Hematopoietic multipotent progenitor cell treated with erythropoietin and hydrocortisone succinate and interleukin-3 and kit ligand, for 8 days (in vitro differentiated cells): ENCODE measurements around the gene MYCBPAP.

Experiments
- DNase-seq: peaks from one replicate; pipeline ENCODE4 v3.0.0-alpha.2; 2015

Gene MYCBPAP

GRCh38 chr17:50491505-50491904, 16.7 kb upstream of the MYCBPAP start:
- DNase-seq = no peak

- DNase-seq = no peak
Measured at GRCh38 chr17:50492214-50492613, 16.0 kb upstream of the MYCBPAP start.

- no peak for DNase-seq
Measured at GRCh38 chr17:50493744-50494143, 14.5 kb upstream of the MYCBPAP start.

- no peak for DNase-seq
Measured at GRCh38 chr17:50495217-50495823, 12.9 kb upstream of the MYCBPAP start.

- no peak for DNase-seq
Measured at GRCh38 chr17:50495918-50496317, 12.3 kb upstream of the MYCBPAP start.

GRCh38 chr17:50498021-50498874, 10.0 kb upstream of the MYCBPAP start:
- DNase-seq = no peak

- DNase-seq = no peak
Measured at GRCh38 chr17:50499270-50499669, 9.0 kb upstream of the MYCBPAP start.

GRCh38 chr17:50499721-50500120, 8.5 kb upstream of the MYCBPAP start:
- no peak for DNase-seq

GRCh38 chr17:50501054-50501453, 7.2 kb upstream of the MYCBPAP start:
- peak; percentile 62 for DNase-seq

- no peak for DNase-seq
Measured at GRCh38 chr17:50502301-50502990, 5.8 kb upstream of the MYCBPAP start.

- DNase-seq = no peak
Measured at GRCh38 chr17:50505591-50506130, 2.6 kb upstream of the MYCBPAP start.

- DNase-seq = no peak
Measured at GRCh38 chr17:50506298-50506697, 1.9 kb upstream of the MYCBPAP start.

- no peak for DNase-seq
Measured at GRCh38 chr17:50508573-50509460, 578 bp downstream of the MYCBPAP start.

GRCh38 chr17:50511058-50511457, 2.8 kb downstream of the MYCBPAP start:
- DNase-seq = no peak

- DNase-seq = no peak
Measured at GRCh38 chr17:50513495-50513894, 5.3 kb downstream of the MYCBPAP start.

GRCh38 chr17:50514388-50514787, 6.1 kb downstream of the MYCBPAP start:
- no peak for DNase-seq

GRCh38 chr17:50514936-50515702, 6.9 kb downstream of the MYCBPAP start:
- DNase-seq = no peak

GRCh38 chr17:50517011-50517410, 8.8 kb downstream of the MYCBPAP start:
- no peak for DNase-seq

- no peak for DNase-seq
Measured at GRCh38 chr17:50517504-50518383, 9.5 kb downstream of the MYCBPAP start.

- no peak for DNase-seq
Measured at GRCh38 chr17:50518384-50519023, 10.3 kb downstream of the MYCBPAP start.
